HG03457 (cell line): ENCODE results near the gene CNTNAP2.

Experiments used
- ATAC-seq: cut with Tn5 transposase; IDR thresholded peaks from one replicate; pipeline ENCODE4 v1.9.1; 2021; ENCODE audit warnings: moderate number of reproducible peaks; ENCODE audit not compliant: unreplicated experiment

CNTNAP2 gene

GRCh38 chr7:148204639-148205304 lies 2088.2 kb downstream of the CNTNAP2 start:
- no peak for ATAC-seq

- ATAC-seq: no peak
These were observed 2093.1 kb downstream of the CNTNAP2 start for GRCh38 chr7:148209643-148210190.

- ATAC-seq: no peak
These were observed 2094.3 kb downstream of the CNTNAP2 start for GRCh38 chr7:148210804-148211325.

GRCh38 chr7:148211740-148212151 lies 2095.1 kb downstream of the CNTNAP2 start:
- ATAC-seq: no peak

GRCh38 chr7:148212731-148213130 lies 2096.1 kb downstream of the CNTNAP2 start:
- ATAC-seq: no peak

- no peak for ATAC-seq
These were observed 2097.5 kb downstream of the CNTNAP2 start for GRCh38 chr7:148214101-148214500.

GRCh38 chr7:148218603-148219002 lies 2102.0 kb downstream of the CNTNAP2 start:
- no peak for ATAC-seq

GRCh38 chr7:148222721-148223120 lies 2106.1 kb downstream of the CNTNAP2 start:
- no peak for ATAC-seq

GRCh38 chr7:148223160-148223559 lies 2106.6 kb downstream of the CNTNAP2 start:
- no peak for ATAC-seq

GRCh38 chr7:148223738-148224137 lies 2107.1 kb downstream of the CNTNAP2 start:
- no peak for ATAC-seq

- no peak for ATAC-seq
These were observed 2113.7 kb downstream of the CNTNAP2 start for GRCh38 chr7:148230296-148230695.

- no peak for ATAC-seq
These were observed 2114.3 kb downstream of the CNTNAP2 start for GRCh38 chr7:148230883-148231282.

- ATAC-seq: no peak
These were observed 2116.2 kb downstream of the CNTNAP2 start for GRCh38 chr7:148232784-148233183.

GRCh38 chr7:148234715-148235114 lies 2118.1 kb downstream of the CNTNAP2 start:
- no peak for ATAC-seq

GRCh38 chr7:148238761-148239325 lies 2122.2 kb downstream of the CNTNAP2 start:
- no peak for ATAC-seq

GRCh38 chr7:148241700-148242293 lies 2125.2 kb downstream of the CNTNAP2 start:
- no peak for ATAC-seq

- ATAC-seq: peak; percentile 88
These were observed 2125.8 kb downstream of the CNTNAP2 start for GRCh38 chr7:148242294-148242821.

GRCh38 chr7:148245381-148245780 lies 2128.8 kb downstream of the CNTNAP2 start:
- no peak for ATAC-seq

- no peak for ATAC-seq
These were observed 2137.0 kb downstream of the CNTNAP2 start for GRCh38 chr7:148253629-148254028.

GRCh38 chr7:148255333-148255732 lies 2138.7 kb downstream of the CNTNAP2 start:
- ATAC-seq: no peak

GRCh38 chr7:148256433-148256832 lies 2139.8 kb downstream of the CNTNAP2 start:
- no peak for ATAC-seq

- no peak for ATAC-seq
These were observed 2144.0 kb downstream of the CNTNAP2 start for GRCh38 chr7:148260599-148260998.
